ENCODE results near the gene DFFA.
"Not testable (repeated sequence)": the region's sequence is repeated elsewhere in the genome, so short reads cannot be mapped to it uniquely, and the experiment has no call there.

Gene DFFA

DNA sequence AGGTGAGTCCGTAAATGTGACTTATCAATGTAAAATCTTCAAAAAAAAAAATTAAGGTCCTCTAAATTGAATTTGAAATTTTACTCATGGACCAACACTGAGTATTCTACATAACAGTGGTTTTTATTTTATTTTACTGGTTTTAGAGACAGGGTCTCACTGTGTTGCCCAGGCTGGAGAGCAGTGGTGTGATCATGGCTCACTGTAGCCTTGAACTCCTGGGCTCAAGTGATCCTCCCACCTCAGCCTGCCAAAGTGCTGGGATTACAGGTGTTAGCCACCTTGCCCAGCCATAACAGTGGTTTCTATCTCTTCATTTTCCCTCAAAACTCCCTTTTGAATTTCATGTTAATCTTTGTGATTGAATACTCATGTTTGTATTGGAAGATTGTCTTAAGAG, 56.4 kb downstream of the DFFA start:
- H3K4me3 ChIP-seq (ENCODE audit: low read depth in 1 of 2, low read length in 2 of 2); DNase-seq; H4K20me1 ChIP-seq (ENCODE audit: insufficient read depth, low read length); H3K4me2 ChIP-seq (ENCODE audit: insufficient read depth, low read length); H3K27me3 ChIP-seq (ENCODE audit: insufficient read depth, low read length, poor library complexity); H3K27ac ChIP-seq (ENCODE audit: low read length); H3K4me1 ChIP-seq (ENCODE audit: insufficient read depth, low read length); H3K9me3 ChIP-seq (ENCODE audit: insufficient read depth, low read length, severe bottlenecking); ATAC-seq (ENCODE audit: insufficient read depth, low read depth); H3K79me2 ChIP-seq (ENCODE audit: insufficient read depth, low read length); H2AFZ ChIP-seq (ENCODE audit: low read depth, low read length); H3K9ac ChIP-seq (ENCODE audit: low read depth, low read length): not testable (repeated sequence)
- peaks cover 91% of the 10 kb centered on the region for H3K36me3 ChIP-seq (ENCODE audit: insufficient read depth, low read length)

DNA sequence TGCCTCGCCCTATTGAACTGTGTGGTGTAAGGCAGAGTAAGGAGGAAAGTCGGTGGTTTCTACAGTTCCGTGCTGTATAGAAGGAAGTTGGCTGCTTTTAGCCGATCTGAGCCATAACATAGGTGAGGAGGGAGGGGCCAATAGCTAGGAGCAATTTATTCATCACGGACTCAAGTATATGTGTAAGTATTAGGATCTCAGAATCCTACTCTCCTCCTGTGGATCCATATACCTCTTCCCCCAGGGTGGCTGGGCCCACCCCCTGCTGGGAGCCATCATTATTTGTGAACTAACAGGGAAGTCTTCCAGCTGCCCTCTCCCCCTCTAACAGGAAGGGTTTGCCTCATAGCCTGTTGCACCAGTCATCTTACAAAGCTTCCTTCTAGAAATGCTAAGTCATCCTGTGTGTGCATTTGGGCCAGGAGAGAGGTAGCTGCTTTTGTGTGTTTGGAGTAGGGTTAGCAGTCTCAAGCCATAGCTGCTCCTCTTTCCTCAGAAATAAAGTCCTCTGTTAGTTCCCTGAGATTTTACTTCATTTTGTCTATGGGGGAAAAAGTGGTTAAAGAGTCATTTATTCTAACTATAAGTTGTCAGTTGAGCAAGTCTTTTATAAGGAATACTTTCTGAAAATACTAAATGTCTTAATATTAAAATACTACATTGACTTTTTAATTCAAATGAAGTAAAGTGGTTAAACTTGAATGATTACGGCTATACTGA, 57.0 kb downstream of the DFFA start:
- no peak overlapping the region for H2AFZ ChIP-seq (ENCODE audit: low read depth, low read length)
- no peaks in the 10 kb centered on the region; the same call in 1 of the 2 replicates for H3K79me2 ChIP-seq (ENCODE audit: insufficient read depth, low read length)
- no peak overlapping the region for H3K9ac ChIP-seq (ENCODE audit: low read depth, low read length)
- DNase-seq (no peak), ATAC-seq (ENCODE audit: insufficient read depth, low read depth) (0 out of 3 replicates have a peak, but pooled peaks have one; percentile 22)
- H4K20me1 ChIP-seq (ENCODE audit: insufficient read depth, low read length) = peaks cover 5% of the 10 kb centered on the region; the same call in 1 of the 2 replicates
- H3K27ac ChIP-seq (ENCODE audit: low read length) = no peak overlapping the region
- H3K36me3 ChIP-seq (ENCODE audit: insufficient read depth, low read length) = peaks cover 91% of the 10 kb centered on the region
- TF ChIP-seq, protein P1, sequence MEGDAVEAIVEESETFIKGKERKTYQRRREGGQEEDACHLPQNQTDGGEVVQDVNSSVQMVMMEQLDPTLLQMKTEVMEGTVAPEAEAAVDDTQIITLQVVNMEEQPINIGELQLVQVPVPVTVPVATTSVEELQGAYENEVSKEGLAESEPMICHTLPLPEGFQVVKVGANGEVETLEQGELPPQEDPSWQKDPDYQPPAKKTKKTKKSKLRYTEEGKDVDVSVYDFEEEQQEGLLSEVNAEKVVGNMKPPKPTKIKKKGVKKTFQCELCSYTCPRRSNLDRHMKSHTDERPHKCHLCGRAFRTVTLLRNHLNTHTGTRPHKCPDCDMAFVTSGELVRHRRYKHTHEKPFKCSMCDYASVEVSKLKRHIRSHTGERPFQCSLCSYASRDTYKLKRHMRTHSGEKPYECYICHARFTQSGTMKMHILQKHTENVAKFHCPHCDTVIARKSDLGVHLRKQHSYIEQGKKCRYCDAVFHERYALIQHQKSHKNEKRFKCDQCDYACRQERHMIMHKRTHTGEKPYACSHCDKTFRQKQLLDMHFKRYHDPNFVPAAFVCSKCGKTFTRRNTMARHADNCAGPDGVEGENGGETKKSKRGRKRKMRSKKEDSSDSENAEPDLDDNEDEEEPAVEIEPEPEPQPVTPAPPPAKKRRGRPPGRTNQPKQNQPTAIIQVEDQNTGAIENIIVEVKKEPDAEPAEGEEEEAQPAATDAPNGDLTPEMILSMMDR (IDR thresholded peaks at IDR 0.05; ENCODE audit: borderline replicate concordance, extremely low read depth, low read length, poor library complexity, severe bottlenecking) = no peak
- TF ChIP-seq EZH2 (IDR thresholded peaks at IDR 0.05; ENCODE audit: borderline replicate concordance, low read depth, low read length, severe bottlenecking) = no peak
- no peak overlapping the region for H3K4me3 ChIP-seq (ENCODE audit: low read depth in 1 of 2, low read length in 2 of 2)
- H3K4me2 ChIP-seq (ENCODE audit: insufficient read depth, low read length) = no peak overlapping the region
- H3K9me3 ChIP-seq (ENCODE audit: insufficient read depth, low read length, severe bottlenecking) = no peaks in the 10 kb centered on the region
- H3K27me3 ChIP-seq (ENCODE audit: insufficient read depth, low read length, poor library complexity) = no peaks in the 10 kb centered on the region
- H3K4me1 ChIP-seq (ENCODE audit: insufficient read depth, low read length) = no peaks in the 10 kb centered on the region

DNA sequence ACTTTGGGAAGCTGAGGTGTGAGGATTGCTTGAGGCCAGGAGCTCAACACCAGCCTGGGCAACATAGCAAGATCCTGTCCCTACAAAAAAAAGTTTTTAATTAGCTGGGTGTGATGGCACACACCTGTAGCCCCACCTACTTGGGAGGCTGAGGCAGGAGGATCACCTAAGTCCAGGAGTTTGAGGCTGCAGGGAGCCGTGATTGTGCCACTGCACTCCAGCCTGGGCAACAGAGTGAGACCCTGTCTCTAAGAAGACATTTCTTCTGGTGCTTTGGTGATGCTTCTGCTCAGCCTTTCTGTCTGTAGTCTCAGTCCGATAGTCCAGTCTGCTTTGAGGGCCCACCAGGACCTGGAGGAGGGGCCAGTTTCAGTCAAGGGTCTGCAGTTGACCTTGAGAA, 65.1 kb downstream of the DFFA start:
- peaks cover 1% of the 10 kb centered on the region for H3K79me2 ChIP-seq (ENCODE audit: insufficient read depth, low read length)
- DNase-seq (no peak), ATAC-seq (ENCODE audit: insufficient read depth, low read depth) (no peak)
- no peak overlapping the region for H3K27ac ChIP-seq (ENCODE audit: low read length)
- H3K4me1 ChIP-seq (ENCODE audit: insufficient read depth, low read length) = no peaks in the 10 kb centered on the region
- H3K9me3 ChIP-seq (ENCODE audit: insufficient read depth, low read length, severe bottlenecking) = no peaks in the 10 kb centered on the region
- H4K20me1 ChIP-seq (ENCODE audit: insufficient read depth, low read length) = peaks cover 3% of the 10 kb centered on the region; the same call in 1 of the 2 replicates
- no peak overlapping the region for H3K9ac ChIP-seq (ENCODE audit: low read depth, low read length)
- H3K4me2 ChIP-seq (ENCODE audit: insufficient read depth, low read length) = no peak overlapping the region
- no peak overlapping the region for H3K4me3 ChIP-seq (ENCODE audit: low read depth in 1 of 2, low read length in 2 of 2)
- H3K36me3 ChIP-seq (ENCODE audit: insufficient read depth, low read length) = peaks cover 96% of the 10 kb centered on the region
- H2AFZ ChIP-seq (ENCODE audit: low read depth, low read length) = no peak overlapping the region
- TF ChIP-seq EZH2 (IDR thresholded peaks at IDR 0.05; ENCODE audit: borderline replicate concordance, low read depth, low read length, severe bottlenecking) = no peak
- TF ChIP-seq, protein P1 (IDR thresholded peaks at IDR 0.05; ENCODE audit: borderline replicate concordance, extremely low read depth, low read length, poor library complexity, severe bottlenecking) = no peak
- H3K27me3 ChIP-seq (ENCODE audit: insufficient read depth, low read length, poor library complexity) = no peaks in the 10 kb centered on the region

Data from DND-41 (cell line).